GM18519 (cell line): ENCODE measurements around the gene TSPAN5.

Source experiments
- ATAC-seq: cut with Tn5 transposase; IDR thresholded peaks from one replicate; pipeline ENCODE4 v1.9.1; 2021; ENCODE audit warnings: mild to moderate bottlenecking, moderate library complexity; ENCODE audit not compliant: unreplicated experiment, low FRiP score

The TSPAN5 gene

DNA sequence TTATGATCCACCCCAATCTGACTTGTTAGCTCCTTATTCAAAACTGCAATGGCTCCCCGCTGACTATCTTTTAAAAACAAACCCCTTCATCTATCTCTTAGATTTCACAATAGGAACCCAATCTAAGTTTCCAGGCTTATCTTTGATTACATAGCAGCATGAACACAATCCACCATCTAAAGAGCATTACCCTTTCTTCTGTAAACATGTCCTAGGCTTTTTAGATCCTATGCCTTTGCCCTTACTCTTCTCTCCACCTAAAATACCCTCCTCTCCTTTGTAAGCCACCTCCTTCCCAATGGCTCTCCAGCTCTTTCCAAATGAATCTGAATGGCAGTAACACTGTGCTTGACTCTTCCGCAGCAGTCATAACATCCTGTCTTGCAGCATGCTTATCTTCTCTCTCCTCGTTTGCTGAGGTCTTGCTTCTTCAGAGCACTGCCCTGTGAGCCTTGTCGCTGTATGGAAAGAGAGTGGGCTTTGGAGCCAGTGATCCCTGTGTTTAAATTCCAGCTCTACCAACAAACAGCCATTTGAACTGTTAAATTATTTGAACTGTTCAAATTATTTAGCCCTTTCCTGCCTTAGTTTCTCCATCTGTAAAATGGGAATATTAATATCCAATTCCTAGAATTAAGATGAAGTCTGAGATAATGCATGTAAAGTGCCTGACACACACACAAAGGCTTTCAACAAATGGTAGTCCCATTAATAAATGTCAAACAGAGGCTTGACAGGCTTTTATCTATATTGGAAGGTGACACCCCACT, 16.2 kb upstream of the TSPAN5 start:
- no peak for ATAC-seq

DNA sequence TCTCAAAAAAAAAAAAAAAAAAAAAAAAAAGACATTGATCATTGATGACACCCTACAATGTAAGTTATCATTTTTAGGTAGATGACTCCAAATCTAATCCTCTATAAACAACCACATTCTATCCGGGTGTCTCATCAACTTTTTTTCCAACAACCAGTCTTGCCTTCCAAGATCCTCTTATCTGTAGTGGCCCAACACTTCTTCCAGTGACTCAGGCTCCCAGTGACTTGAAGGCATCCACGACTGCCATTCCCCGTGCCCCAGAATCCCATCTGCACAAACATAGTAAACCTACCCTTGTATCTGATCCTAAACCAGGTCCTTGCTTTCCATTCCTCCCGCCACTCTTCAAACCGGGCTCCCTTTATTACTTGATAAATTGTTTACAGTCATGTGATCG, 15.6 kb upstream of the TSPAN5 start:
- no peak for ATAC-seq

DNA sequence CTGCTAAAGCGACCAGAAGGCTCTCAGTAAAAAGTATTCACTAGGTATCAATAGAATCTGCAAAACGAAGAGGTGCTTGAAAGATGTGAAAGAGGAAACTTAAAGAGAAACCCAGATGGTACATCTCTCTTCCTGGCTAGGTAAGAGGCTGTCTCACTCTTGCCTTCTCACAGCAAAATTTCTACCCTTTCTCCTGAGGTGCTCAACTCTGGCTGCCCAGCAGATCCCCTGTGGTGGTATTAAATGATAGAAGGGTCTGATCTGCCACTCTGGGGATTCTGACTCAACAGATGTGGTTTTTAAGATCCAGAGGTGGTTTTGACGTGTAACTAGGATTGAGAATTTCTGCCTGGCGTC, 14.9 kb upstream of the TSPAN5 start:
- no peak for ATAC-seq

DNA sequence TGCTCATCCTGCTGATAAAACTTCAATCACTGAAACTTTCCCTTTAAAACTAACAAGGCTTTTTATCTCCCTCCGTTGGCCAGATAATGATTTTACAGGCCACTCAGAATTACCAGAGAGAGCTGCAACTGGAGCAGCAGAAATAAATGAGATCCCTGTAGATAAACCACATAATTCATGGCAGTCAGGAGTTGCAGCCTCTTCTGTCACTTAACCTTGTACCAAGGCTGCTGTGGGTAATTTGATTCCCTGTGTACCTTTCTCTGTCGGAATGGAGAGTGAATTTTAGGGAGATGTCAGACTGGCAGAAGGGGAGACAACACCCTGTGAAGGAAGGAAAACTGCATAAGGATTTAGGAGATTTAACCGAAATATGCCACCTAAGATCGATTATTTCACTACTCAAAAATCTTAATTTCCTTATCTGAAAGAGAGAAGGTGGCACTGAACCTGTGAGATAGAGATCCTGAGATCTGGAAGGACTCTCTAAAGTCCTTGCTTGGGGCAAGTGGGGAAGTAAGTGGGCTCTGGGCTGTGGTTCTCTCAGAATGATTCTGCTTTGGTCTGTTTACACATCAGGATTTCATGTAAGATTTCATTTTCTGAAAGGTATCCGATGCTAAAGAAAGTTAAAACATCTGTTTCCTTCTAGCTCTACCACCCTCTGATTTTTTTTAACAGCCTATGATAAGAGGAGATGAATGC, 14.3 kb upstream of the TSPAN5 start:
- ATAC-seq = no peak

DNA sequence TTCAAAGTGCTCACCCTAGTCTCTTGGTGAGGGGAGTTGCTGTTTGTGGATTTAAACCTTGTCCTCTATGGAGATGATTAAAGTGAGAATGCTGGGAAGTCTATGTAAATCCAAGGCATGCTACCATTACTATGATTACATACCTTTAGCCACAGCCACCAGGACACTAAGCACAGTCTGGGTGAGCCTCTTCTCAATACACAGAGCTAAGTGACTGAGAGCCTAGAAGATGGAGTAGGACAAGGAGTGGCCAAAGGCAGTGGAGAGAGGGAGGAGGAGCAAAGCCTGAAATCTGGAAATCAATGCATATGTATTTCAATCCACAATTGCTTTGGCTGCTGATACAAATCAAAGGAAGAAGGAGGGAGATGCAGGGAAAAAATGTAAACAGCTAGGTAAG, 12.7 kb upstream of the TSPAN5 start:
- ATAC-seq = no peak

DNA sequence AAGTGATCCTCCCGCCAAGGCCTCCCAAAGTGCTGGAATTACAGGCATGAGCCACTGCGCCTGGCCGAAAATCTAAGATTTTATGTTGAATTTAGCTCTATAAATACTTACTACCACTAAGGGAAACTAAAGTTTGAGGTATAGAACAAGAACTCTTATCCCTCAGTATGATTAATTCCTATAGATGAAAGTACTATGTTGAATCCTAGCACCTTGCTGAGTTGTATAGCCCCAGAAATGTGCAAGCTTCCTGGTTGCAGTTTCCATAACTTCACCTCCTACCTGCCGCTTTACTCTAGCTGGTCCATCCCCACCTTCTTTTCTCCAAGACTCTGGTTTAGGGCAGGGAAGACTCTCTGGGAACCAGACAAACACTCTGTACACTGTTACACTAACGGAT, 11.8 kb upstream of the TSPAN5 start:
- no peak for ATAC-seq

DNA sequence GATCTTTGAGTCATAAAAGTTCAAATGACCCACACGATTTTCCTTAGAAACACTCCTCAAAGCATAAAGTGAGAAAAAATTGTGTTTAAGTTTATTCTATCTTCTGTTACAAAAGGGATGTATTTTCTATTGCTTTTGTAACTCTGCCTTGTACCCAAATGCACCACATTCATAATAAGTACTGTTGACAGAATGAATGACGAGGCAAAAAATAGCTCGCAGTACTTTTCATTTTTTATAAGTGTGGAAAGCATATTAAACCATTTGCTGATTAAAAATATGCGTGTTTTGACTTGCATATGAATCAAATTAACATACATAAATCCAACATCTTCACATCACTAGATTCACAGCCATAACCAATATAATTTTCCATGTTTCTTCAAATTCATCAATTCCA, 11.2 kb upstream of the TSPAN5 start:
- ATAC-seq = no peak

DNA sequence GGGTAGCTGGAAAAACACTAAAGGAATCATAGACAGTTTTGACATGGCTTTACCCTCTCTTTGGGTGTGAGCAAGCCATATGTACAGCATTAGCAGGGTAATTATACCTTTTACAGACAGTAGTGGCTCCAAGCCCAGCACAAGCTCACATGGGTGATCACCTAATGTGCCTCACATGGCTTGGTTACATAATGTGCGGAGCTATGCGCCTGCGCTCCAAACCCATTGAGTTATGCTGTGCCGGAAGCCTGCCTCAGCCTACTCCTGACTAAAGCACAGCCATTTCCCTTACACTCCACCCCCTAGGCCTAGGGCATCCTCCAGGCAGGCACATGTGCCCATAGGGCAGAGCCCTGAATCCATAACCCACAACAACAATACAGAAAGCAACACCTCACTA, 6.5 kb upstream of the TSPAN5 start:
- no peak for ATAC-seq

DNA sequence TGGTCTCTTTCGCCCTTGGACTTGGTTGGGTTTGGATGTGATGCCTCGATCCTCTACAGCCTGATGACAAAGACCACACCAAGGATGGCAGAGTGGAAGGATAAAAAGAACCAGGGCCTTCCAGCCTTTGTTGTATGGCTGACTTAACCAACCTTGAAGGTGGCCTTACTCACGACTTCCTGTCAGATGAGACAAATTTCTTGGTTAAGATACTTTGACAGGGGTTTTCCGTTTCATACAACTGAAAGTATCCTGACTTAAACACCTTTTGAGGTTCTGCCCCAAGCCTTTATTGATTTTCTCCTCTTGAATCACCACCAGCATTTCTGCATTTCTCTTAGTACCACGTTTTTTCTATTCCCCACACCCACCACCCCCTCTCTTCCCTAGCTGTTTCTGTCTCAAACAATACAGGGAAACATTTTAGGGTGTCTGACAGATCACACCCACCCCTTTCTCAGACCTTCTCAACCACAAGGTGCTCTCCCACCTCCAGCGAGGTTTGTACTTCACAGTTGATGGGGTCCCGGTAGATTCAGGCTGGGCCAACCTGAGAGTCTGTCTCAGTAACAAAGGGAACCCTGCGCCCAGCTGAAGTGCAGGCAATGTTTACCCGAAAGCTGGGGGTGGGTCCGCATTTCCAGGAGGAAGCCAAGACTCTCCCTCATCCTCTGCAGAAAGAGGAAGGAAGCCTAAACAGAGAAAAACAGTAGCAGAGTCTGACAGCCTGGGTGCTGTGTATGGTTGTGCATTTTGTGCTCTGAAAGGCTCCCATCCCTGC, 5.0 kb upstream of the TSPAN5 start:
- peak; percentile 77 for ATAC-seq

DNA sequence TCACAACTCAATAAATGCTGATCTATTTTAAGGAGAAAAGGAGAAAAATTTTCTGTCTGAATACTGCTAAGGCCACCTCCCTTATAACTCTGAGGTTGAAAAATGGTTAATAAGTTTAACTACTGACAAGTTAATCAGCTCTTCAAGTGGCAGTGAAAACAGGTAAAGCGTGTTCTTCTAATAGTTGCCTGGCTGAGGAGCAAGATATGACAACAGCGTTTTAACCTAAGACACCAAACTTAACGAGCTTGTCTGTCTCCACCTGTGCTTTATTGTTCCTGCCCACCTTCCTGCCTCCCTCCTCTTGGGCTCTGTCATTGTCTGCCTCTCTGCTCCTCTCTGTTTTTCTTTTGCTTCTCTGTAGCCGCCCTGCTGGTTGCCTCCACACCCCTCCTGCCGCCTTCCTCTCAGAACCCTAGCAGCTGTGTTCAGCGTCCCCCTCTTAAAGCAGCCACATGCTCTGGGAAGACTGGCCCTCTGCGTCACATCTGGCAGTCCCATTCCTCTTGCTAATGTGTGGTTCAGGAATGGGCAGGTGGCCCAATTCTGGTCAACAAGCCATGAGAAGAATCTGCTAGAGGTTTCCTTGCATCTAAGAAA, 4.3 kb upstream of the TSPAN5 start:
- ATAC-seq = no peak

DNA sequence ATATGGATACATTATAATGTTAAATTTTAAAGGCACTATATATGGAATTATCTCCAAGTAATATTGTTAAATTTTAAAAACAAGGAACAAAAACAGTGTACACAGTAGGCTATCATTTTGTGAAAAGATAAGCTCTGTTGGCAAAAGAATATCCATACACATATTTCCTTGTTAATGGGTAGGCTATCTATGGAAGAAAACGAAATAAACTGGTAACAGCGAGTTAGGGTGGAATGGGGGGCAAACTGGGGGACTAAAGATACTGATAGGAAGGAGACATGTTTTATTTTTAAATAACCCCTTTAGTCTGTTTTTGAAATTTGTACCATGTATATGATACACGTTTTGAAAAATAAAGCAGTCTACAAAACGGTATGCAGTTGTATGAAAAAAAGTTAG, 3.6 kb upstream of the TSPAN5 start:
- no peak for ATAC-seq

DNA sequence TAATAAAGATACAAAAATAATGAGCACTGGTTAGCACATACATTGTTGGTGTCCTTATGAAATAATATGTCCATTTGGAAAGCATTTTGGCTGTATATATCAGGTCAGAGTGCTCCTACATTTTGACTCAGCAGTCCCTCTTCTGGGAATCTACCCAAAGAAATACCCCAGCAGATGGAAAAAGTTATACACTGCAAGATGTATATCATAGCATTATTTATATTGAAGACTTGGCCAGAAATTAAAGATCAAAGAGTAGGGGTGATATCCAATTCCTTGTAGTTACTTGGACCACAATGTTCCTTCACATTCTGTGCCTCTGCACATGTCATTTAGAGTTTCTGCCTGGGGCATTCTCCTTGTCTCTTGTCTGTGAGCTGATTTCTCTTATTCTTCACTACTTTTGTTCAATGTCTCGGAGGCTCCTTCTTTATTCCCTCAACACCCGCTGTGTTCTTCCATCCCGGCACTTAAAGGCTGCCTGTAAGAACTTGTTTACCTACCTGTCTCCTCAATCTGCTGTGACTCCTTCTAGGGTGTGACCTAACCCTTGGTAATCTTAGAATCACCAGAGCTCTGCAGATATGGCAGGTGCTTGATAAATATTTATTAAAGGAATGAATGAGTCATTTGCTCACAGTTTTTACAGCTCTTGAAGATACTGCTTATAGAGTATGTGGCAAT, 3.1 kb upstream of the TSPAN5 start:
- ATAC-seq = no peak

DNA sequence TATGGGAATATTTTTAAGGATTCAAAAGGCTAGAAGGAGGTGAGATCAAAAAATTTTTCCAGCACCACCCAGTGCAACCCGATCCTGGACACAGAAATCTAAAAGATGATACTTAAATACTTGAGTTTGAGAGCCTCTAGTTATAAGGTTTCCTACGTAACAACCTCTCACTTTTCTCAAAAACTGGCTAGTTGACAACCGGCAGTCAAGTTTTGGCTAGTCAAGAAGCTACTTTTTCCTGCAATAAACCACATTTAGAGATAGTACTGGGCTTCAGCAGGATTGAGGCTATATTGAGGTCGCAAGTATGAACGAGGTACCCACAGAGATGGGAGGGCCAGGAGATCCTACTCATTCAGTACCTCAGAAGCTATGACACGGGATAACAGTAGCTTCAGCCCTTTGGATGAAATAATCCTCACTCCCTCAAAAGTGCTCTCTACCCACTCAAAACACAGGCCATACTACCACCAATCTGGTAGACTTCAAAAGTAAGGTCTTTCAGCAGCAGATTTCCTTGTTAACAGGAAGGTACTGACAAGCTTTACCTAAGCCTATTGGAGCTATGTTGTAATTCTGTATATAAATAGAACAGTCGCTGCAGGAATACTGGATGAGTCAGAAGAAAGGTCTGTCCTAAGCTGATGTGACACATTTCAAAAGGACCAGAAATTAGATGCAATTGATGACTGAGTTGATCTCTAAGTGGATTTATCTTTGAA, 1.5 kb upstream of the TSPAN5 start:
- no peak for ATAC-seq

DNA sequence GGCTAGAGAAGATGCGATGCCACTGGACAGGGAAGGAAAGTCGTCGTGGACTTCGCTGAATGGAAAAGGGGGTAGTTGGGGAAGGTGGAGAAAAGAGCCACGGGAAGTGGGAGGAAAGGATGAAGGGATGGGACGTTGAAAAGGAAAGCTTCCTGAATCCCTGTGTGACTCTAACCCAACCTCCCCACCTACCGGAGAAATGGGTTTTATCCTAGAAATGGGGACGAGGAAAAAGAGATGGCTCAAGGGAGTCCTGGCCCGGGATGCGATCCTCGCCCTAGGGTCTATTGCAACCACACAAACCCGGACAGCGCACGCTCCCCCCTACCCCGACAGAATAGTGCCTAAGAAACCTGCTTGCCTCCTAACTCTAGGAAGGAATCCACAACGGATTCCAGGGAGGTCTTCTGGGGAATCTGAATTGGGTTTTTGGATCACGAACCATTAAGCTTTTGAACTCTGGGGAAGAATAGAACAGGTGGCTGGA, 738 bp upstream of the TSPAN5 start:
- ATAC-seq = no peak

DNA sequence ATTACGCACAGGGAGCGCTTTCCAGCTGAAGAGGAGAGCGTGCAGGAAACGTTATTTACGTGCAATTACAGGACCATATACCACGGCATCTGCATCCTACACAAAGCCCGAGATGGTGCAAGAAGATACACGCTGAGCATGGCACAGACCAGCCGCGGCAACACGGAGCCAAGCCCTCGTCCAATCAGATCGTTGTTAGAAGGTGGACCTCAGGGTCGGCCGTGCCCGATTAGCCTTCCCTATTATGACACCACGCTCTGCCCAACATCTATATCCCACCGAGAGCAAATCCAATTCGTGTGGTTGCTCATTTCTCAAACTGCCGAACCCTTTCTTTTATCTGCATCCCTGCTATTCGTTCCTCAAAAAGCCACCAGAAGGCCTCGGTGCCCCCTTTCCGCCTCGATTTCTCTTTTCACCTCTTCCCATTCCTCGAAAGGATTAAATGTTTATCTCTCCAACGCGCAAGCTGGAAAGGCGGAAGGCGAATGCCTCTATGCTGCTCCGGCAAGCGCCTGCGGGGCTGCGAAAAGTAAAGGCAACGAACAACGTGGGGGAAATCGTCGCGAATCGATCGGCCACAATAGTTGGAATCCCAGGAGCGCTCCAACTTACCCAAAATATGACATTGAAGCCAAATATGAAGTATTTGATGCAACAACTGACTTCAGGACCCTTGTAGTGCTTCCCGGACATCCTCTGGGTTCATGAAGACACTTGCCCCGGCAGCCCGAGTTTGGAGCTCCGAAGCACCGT, 702 bp downstream of the TSPAN5 start:
- no peak for ATAC-seq

DNA sequence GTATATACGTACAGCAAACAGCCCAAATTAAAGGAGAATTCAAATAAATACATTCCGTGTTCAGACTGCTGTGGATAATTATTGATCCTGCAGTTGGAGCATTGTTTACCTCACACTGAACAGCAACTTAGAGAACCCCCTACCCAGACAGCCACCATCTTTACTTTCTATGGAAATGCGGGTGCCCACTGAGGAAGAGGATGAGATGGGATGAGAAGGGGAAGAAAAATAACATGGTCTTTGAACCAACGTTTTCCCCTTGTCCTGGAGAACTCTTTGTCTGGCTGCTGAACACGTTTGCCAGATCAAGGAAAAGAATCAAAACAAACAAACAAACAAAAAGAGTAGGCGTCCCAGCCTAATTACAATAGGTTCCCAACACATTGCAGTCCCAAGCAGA, 1.5 kb downstream of the TSPAN5 start:
- no peak for ATAC-seq

DNA sequence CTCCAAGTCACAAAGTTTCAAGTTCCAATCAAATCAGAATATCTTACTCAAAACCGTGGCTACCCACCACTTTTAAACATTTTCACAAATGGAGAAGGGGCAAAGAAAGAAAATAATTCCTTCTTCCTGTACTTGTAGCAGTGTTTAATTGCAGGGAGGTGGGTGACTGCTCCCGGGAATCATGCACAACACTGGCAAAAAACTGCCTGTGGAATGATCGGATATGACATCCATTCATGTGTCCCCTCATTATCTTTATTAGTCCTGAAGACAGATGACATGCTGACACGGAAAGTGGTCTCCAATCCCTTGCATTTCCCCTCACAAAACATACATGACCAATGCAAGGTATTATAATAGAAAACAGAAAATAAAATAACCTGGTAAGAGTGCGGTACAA, 2.0 kb downstream of the TSPAN5 start:
- no peak for ATAC-seq

DNA sequence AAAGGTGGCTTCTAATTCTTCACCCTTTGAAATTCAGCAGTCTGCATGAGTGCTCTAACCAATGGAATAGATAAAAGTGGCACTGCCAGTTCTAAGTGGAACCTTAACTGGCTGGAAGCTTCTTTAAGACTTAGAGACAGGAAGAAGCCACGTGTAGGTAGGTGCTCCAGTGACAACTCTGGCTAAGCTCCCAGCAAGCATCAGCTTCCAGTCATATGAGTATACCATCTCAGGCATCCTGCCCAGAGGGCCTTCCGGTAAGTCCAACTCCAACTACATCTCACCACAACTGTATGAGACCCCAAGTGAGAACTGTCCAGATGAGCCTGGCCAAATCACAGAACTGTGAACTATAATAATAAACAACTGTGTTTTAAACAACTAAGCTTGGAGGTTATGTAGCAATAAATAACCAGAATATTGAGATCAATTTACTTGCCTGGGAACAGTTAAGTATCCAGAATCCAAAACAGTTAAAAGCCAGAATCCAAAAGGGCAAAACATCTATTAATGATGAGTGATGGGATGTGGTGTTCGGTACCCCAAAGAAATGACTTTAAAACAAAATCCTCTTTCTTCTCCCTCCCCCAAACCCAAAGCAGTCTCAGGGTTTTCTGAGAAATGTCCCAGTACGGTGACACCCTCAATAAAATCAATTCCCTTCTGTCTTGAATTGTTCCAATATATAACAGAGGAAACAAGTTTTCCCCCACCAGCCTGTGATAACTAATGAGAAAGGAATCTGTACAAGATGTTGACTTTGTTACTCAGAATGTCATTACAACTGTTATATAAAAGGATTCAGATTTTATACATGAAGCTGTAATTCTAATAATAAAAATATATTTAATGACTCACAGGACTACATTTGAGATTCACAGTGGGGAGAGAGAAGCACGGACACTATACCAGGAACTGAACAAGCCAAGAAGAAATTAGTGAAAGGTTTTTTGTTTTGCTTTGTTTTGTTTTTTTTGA, 4.2 kb downstream of the TSPAN5 start:
- no peak for ATAC-seq
